GM18526 (cell line): ENCODE data around the gene NPAS3.

Experiments used
- POLR2A ChIP-seq: IDR thresholded peaks from 3 replicates; pipeline ENCODE4 v1.6.1; 2011; ENCODE audit not compliant: insufficient read length; ENCODE audit errors: extremely low read depth

Gene NPAS3

GRCh38 chr14:33317675-33318074 lies 379.0 kb downstream of the NPAS3 start:
- TF ChIP-seq POLR2A: no peak

GRCh38 chr14:33323979-33324378 lies 385.3 kb downstream of the NPAS3 start:
- no peak for TF ChIP-seq POLR2A

GRCh38 chr14:33331176-33331949 lies 392.7 kb downstream of the NPAS3 start:
- no peak for TF ChIP-seq POLR2A

GRCh38 chr14:33332497-33332896 lies 393.8 kb downstream of the NPAS3 start:
- no peak for TF ChIP-seq POLR2A

- TF ChIP-seq POLR2A: no peak
These were observed 396.7 kb downstream of the NPAS3 start for GRCh38 chr14:33335366-33335765.

- TF ChIP-seq POLR2A: no peak
These were observed 403.8 kb downstream of the NPAS3 start for GRCh38 chr14:33342299-33342974.

- no peak for TF ChIP-seq POLR2A
These were observed 404.3 kb downstream of the NPAS3 start for GRCh38 chr14:33343016-33343415.

GRCh38 chr14:33347796-33348195 lies 409.1 kb downstream of the NPAS3 start:
- TF ChIP-seq POLR2A: no peak

- no peak for TF ChIP-seq POLR2A
These were observed 409.8 kb downstream of the NPAS3 start for GRCh38 chr14:33348510-33348909.

GRCh38 chr14:33349871-33350270 lies 411.2 kb downstream of the NPAS3 start:
- no peak for TF ChIP-seq POLR2A

GRCh38 chr14:33350366-33350990 lies 411.8 kb downstream of the NPAS3 start:
- TF ChIP-seq POLR2A: no peak

GRCh38 chr14:33352821-33353220 lies 414.1 kb downstream of the NPAS3 start:
- no peak for TF ChIP-seq POLR2A

- no peak for TF ChIP-seq POLR2A
These were observed 417.5 kb downstream of the NPAS3 start for GRCh38 chr14:33356181-33356580.

- TF ChIP-seq POLR2A: no peak
These were observed 418.7 kb downstream of the NPAS3 start for GRCh38 chr14:33357225-33358010.

GRCh38 chr14:33359288-33359881 lies 420.7 kb downstream of the NPAS3 start:
- TF ChIP-seq POLR2A: no peak

- TF ChIP-seq POLR2A: no peak
These were observed 424.3 kb downstream of the NPAS3 start for GRCh38 chr14:33362934-33363333.

GRCh38 chr14:33363682-33364081 lies 425.0 kb downstream of the NPAS3 start:
- TF ChIP-seq POLR2A: no peak
